Measurements from ENCODE around the gene TOX3.

TOX3 gene

GRCh38 chr16:52548261-52549010, 1.5 kb upstream of the TOX3 start:
- ChIA-PET POLR2A (no interaction called here), CTCF (interaction anchor here (0.8 to 1.8 kb wide), 3 partner anchors 9 to 33 kb away, joined by 3 to 4 read pairs (median 4); no protein-coding TSS in a partner anchor)
- peak; percentile 24 for DNase-seq (ENCODE audit: extremely low spot score)
- TF ChIP-seq CTCF (IDR thresholded peaks at IDR 0.05; ENCODE audit: control extremely low read depth, extremely low read depth, low read depth, missing control alignments) = no peak

- DNase-seq (ENCODE audit: extremely low spot score) = no peak
- no peak for TF ChIP-seq CTCF (IDR thresholded peaks at IDR 0.05; ENCODE audit: control extremely low read depth, extremely low read depth, low read depth, missing control alignments)
- ChIA-PET CTCF (interaction anchor here (1.5 to 1.8 kb wide), 2 partner anchors 9 to 33 kb away, joined by 4 read pairs; no protein-coding TSS in a partner anchor), POLR2A (no interaction called here)
These were observed 882 bp upstream of the TOX3 start for GRCh38 chr16:52547834-52548215.

GRCh38 chr16:52546291-52547003, 496 bp downstream of the TOX3 start:
- POLR2A ChIA-PET = no interaction called here
- CTCF ChIA-PET = no interaction called here
- DNase-seq (ENCODE audit: extremely low spot score) = peak; percentile 8
- no peak for TF ChIP-seq CTCF (IDR thresholded peaks at IDR 0.05; ENCODE audit: control extremely low read depth, extremely low read depth, low read depth, missing control alignments)

- TF ChIP-seq CTCF (IDR thresholded peaks at IDR 0.05; ENCODE audit: control extremely low read depth, extremely low read depth, low read depth, missing control alignments) = no peak
- peak; percentile 4 for DNase-seq (ENCODE audit: extremely low spot score)
- ChIA-PET CTCF (no interaction called here), POLR2A (no interaction called here)
These were observed 1.1 kb downstream of the TOX3 start for GRCh38 chr16:52545898-52546266.

- TF ChIP-seq CTCF (IDR thresholded peaks at IDR 0.05; ENCODE audit: control extremely low read depth, extremely low read depth, low read depth, missing control alignments) = no peak
- CTCF ChIA-PET = no interaction called here
- POLR2A ChIA-PET = no interaction called here
- no peak for DNase-seq (ENCODE audit: extremely low spot score)
These were observed 1.6 kb downstream of the TOX3 start for GRCh38 chr16:52545222-52545897.

GRCh38 chr16:52544703-52545102, 2.2 kb downstream of the TOX3 start:
- CTCF ChIA-PET = no interaction called here
- POLR2A ChIA-PET = no interaction called here
- DNase-seq (ENCODE audit: extremely low spot score) = no peak
- TF ChIP-seq CTCF (IDR thresholded peaks at IDR 0.05; ENCODE audit: control extremely low read depth, extremely low read depth, low read depth, missing control alignments) = no peak

Data from GM10248 (cell line).